GM19324 (cell line): ENCODE measurements around the gene FSTL3.
"Not testable (repeated sequence)": the region's sequence is repeated elsewhere in the genome, so short reads cannot be mapped to it uniquely, and the experiment has no call there.

ENCODE experiments used
- ATAC-seq: cut with Tn5 transposase; IDR thresholded peaks from one replicate; pipeline ENCODE4 v1.9.1; 2021; ENCODE audit warnings: mild to moderate bottlenecking, moderate library complexity; ENCODE audit not compliant: unreplicated experiment, low FRiP score

The FSTL3 gene

DNA sequence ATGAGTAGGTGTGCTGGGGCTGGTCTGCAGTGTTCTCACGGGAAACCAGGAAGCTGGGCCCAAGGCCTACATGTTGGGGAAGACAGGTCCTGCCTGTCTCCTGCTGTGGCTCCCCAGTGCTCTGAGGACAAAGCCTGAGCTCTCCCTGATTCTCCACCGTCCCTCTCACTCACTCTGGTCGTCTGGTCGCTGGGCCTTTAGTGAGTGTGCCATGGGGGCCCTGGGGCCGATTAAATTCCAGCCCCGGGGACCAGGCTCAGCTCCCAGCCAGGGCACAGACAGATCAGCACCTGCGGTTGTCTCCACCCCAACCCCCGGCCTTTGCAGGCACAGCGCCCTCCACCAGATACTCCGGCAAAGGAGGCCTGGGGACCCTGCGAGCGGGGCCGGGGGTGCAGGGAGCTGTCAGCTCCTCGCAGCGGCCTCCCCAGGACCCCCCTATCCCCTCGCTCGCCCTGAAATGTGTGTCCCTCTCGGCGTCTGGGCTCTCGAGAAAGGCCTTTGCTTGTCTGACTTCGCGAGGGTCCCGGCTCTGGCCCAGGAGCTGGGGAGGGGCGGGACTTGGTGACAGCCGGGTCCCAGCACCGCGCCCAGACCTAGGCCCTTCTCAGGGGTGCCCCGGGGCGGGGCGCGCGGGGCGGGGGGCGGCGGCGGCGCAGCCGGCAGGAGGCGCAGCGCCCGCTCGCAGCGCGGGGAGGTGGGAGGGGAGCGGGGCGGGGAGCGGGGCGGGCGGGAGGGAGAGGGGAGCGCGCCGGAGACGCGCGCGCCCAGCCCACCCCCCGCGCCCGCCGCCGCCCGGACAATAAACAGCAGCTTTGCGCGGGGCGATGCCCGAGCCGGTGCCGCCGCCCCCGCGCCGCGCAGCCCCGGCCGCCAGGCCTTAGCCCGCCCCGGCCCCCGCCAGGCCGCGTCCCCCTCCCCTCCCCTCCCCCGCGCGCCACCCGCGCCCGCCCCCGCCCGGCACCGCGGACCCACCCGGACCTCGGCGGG is 32.3 kb downstream of the FSTL3 start, which contains the start of gene PALM:
Gene PALM, plus strand, starts transcription at position 782 of the 990 bp plus-strand sequence. CDS start 212 bp downstream, outside the sequence.
- no peak for ATAC-seq

DNA sequence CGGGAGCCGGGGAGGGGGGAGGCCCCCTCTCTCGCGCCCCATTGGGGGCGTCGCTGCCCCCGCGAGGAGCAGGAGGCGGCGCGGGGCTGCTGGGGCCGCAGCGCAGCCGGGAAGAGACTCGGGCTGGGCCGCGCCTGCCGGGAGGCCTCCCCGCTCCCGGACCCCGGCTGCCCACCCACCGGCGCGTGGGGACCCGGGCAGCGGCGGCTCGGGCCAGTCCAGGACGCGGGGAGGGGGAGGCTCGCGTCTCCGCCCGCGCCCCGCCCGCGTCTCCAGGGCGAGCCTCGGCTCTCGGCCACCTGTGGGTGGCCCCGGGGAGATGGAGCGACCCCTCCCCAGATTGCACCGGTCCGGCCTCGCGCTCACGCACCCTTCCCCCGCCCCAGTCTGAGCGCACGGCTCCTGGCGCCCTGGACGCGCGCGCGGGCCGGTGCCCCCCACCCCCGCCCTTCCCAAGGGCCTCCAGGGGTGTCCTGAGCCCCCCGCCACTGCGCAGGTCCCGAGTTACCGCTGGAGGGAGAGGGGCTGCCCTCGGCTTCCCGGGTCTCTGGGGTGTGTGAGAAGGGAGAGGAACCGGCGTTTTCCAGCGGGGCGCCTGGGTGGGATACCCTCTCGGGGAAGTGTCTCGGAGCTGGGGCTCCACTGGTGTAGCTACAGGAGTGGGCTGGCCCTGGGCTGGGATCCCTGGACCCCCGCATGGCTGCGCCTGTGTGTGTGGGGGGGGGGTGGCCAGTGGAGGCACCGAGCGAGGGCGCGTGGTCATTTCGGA is 33.2 kb downstream of the FSTL3 start:
- no peak for ATAC-seq

DNA sequence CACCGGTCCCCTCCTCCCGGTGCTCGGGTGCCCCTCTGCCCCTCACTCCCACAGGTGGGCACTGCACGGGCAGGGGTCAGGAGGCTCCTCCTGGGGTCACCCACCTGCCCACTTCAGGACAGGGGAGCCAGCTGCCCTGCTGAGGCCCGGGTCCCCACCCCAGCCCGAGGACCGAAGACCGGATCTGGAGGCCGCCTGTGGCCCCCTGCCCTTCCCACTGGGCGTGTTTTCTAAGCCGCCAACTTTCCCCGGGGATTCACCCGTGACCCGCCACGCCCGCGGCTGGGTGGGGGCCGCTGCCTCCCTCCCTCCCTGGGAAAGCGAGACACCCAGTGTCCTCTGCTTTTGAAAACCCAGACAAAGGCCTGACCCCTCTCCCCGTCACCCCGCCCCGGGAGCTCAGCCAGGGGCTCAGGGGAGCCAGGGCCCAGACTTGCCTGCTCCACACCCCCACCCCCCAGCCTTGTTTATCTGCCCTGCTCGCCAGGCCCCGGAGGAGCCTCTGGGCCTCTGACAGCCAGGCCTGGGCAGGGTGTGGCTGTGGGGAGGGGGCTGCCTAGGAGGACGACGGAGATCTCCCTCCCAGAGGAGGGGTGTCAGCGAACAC is 33.9 kb downstream of the FSTL3 start:
- no peak for ATAC-seq

DNA sequence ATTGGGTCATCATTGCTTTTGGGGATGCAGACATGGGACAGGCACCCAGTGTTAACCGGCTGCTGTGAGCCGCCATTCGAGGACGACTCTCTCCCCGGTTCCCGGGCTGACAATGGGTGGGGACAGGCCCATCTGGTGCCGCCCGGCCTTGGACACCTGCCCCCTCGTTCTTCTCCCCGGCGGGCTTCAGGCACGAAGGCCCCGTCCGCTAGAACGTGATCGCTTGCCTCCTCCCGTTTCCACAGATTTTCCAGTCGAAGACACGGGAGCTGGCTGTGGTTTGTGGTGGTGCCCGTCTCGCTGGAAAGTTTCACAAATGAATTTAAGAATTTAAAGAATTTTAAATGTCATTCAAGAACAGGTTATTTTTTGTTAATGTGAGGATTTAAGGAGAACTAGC is 34.6 kb downstream of the FSTL3 start:
- ATAC-seq: no peak

DNA sequence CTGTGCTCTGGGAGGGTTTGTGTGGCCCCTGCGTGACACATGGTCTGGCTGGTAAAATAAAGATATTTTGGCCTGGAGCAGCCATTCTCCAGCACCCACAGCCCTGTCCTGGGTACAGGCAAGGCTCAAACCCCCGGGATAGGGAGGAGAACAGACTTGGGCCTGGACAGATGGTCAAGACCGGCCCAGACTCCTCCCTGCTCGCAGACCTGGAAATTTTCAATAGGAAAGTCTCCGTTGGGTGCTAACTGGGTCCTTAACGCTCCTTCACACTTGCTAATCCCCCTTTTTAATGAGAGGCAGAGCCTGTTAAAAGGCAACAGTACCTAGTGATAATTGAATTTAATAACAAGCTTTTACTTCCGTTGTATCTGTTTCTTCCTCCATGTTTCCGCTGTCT is 35.1 kb downstream of the FSTL3 start:
- no peak for ATAC-seq

DNA sequence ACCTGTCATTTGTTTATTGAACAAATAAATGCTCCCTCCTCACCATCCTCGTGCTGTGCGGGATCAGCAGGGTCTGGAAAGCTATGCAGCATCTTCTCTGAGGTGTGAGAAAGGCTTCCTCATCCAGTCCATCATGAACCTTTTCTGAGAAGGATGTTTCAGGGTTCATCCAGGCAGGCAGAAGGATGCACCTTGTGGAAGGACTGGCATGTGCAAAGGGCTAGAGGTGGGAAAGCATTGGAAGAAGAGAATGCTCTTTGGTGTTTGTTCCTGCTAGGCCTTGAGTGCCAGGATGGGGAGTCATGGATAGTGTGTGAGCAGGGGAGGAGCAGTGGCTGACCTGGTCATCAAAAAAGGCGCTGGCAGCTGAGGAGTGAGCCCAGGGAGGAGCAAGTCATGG is 39.2 kb downstream of the FSTL3 start:
- ATAC-seq: no peak

DNA sequence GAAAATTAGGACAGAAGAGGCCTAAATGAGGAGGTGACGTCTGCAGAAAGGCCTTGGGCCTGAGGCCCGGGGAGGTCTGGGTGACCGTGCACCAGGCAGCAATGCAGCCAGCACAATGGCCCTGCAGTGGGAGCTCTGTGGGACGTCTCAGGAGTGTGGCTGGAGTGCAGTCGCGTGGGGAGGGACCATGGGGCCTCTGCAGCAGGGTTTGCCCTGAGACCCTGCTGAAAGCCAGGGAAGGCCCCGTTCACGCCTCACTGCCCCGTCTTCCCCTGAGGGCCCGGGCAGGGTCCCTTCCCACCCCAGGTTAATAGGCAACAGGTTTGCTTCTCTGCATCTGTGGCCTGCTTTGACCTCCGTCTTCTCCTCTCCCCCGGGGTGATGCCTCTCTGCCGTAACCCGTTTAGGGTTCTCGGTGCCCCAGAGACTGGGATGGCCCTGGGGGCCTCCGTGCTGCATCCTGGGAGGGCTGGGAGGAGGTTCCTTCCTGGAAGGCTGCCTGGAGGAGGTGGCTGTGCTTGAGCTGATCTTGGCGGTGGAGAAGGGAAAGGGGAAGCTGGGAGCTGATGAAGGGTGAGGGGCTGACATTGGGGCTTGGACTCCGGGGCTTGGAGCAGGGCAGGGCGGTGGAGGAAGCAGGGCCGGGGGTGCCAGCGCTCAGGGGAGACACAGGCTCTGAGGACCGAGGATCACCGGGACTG is 42.2 kb downstream of the FSTL3 start:
- no peak for ATAC-seq

DNA sequence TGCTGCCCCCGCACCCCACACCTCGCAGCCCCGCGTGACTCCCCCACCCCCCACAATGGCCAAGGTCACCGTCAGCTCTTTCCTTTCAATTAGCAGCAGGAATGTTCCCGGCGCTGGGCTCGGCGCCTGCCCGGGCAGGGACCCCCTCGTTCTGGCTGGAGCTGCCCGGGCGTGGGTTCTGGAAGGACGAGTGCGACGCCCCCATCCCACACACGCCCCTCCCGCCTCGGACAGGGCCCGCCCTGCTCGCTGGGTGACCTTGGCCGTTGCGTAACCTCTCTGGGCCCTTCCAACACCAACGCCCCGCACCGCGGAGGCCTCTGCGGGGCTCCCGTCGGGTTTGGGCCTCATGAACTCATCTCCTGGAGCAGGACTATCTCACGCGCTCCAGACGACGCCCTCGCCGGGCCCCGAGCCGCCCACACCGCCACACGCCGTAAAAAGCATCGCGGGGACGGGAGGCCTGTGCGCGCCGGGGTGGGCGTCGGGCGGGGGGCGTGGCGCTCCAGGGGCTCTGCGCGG is 42.9 kb downstream of the FSTL3 start:
- ATAC-seq: no peak

DNA sequence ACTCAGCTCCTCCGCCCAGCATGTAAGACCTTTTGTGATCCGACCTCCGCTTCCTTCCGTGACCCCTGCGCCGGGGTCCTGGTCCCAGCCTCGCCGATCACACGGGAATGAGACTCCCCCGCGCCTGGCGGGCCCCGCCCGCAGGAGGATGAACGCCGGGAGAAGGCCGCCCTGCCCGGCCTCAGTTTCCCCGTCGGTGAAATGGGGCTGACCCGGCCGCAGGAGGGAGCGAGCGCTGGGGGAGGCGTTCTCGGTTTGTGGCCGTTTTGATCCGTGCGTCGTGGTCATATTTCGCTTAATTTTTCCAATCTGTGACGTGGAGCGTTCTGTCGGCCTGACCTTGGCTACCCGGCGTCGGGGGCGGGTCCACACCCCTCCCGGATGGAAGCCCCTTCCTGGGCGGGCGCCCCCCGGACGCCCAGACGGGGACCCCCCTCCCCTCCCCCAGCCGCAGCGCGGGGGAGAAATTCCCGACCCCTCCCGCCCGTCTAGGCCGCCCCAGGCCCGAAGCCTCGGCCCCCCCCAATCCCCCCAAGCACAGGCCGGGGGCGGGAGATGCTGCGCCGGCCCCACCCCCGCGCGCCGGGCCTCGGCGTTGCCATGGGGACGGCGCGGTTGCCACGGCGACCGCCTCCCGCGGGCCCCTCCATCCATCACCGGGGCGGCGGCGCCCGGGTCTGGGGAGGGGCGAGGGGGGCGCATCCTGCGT is 43.6 kb downstream of the FSTL3 start:
- no peak for ATAC-seq

DNA sequence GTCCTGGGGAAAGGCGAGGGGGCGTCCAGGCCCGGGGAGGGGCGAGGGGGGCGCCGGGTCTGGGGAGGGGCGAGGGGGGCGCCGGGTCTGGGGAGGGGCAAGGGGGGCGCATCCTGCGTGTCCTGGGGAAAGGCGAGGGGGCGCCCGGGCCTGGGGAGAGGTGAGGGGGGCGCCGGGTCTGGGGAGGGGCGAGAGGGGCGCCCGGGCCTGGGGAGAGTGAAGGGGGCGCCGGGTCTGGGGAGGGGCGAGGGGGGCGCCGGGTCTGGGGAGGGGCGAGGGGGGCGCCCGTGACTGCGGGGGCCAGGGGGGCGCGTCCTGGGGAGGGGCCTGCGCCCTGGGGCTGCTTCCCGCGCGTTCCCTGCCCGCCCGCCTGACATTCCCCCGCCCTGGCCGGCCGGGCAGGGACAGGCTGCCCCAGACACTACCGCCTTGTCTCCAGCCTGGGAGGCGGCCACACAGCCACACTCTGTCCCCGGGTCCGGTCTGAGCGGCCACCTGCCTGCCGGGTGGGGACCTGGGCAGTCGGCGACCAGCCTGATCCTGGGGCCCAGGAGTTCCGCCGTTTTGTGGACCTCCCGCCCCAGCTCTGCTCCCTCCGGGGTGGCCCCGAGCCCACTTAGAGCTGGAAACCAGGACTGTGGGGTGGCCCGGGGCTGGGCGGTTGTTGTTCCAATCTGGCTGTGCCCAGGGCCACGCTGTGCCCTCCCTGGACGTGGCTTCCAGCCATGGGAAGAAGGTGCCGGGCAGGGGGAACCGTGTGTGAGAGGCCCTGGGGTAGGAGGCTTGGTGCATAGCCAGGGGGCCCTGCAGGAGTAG is 44.4 kb downstream of the FSTL3 start:
- no peak for ATAC-seq

DNA sequence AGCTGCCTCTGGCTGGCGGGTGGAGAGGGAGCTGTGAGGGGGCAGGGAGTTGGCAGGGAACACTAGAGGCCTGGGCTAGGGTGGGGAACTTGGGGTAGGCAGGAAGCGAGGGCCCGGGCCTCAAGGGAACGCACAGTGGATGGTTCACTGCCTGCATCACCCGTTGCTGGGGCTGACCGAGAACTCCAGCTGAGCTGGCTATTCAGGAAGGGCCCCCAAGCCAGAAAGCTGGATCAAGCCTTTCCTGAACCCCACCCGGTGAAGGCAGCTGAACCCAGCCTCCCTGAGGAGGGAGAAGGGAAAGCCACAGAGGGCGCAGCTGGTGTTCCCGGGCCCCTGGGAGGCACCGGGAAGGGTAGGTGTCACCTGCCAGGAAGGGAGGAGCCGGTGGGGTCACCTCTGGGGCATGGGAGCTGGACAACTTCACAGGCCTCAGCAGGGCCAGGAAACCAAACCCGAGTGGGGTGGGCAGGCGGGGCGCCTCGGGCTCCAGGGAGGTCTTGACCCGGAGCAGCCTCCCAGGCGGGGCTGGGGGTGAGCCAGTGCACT is 46.4 kb downstream of the FSTL3 start:
- no peak for ATAC-seq

DNA sequence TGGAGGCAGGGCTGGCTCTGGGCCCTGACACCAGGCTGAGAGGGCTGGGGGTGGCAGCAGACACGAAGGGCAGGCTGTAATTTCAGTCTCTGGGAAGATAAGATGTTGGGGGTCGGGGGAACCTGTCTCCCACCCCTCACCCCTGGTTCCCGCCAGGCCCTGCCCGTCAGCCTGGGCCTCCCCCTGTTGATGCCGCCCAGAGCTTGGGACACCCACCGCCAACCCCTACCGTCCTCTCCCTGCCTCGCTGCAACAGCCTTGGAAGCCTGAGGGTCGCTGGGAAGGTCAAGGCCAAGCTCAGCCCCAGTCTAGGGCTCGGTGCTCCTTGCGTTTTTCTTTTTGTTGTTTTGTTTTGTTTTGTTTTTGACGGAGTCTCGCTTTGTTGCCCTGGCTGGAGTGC is 47.1 kb downstream of the FSTL3 start:
- no peak for ATAC-seq

DNA sequence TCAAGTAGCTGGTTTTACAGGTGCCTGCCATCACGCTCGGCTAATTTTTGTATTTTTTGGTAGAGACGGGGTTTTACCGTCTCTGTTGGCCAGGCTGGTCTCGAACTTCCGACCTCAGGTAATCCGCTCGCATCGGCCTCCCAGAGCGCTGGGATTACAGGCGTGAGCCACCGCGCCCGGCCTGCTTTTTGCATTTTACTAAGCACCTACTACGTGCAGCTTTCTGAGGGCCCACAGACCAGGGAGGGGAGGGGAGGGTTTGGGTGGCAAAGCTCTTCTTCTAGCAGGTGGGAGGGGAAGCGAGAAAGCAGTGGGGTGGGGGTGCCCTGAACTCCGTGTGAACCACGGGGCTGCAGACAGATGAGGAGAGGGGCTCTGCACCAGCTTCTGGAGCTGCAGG is 47.5 kb downstream of the FSTL3 start:
- no peak for ATAC-seq

DNA sequence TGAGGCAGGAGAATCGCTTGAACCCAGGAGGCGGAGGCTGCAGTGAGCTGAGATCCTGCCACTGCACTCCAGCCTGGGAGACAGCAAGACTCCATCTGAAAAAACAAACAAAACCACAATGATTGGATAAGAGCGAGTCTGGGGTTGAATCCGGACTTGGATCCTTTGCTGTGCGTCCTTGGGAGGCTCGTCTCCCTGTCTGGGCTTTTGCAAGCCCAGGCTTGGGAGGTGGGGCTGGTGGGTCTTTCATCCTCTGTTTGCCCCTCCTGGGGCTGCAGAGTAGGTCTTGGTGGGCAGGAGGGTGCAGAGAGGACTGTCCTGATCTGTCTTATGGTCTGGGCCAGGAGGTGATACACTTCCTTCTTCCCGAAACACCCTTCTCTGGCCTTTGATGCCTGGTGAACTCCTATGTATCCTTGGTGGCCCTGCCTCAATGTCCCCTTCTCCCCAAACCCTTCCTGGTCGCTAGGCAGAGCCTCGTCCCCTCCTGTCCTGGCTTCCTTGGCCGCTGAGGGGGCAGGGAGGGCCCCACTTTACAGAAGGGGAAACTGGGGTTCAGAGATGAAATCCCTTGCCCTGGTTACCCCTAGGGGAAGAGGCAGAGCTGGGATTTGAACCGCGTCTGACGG is 49.4 kb downstream of the FSTL3 start:
- no peak for ATAC-seq

DNA sequence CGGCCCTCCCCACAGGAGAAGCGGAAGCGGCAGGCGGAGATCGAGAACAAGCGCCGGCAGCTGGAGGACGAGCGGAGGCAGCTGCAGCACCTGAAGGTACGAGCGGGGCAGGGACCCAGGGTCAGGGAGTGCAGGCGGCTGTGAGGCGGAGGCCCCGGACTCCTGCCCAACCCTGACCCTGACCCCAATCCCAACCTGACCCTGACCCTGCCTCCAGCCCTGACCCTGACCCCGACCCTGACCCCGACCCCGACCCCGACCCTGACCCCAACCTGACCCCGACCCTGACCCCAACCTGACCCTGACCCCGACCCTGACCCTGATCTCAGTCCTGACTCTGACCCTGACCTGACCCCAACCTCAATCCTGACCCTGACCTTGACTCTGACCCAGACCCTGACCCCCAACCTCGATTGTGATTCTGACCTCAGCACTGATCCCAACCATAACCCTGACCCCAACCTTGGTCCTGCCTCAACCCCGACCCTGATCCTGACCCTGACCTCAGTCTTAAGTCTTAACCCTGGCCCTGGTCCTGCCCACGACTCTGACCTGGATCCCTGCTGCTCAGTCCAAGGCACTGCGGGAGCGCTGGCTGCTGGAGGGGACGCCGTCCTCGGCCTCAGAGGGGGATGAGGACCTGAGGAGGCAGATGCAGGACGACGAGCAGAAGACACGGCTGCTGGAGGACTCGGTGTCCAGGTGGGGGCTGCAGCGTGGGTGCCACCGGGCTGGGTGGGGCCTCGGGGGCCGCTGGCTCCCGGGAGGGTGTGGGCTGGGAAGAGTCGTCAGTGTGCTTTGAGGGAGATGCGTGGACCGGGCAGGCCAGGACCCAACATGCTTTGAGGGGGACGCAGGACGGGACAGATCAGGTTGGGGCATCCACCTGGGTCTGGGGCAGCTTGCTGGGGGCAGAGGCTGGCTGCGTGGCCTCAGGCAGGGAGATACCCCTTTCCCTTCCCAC is 51.1 kb downstream of the FSTL3 start:
- no peak for ATAC-seq

DNA sequence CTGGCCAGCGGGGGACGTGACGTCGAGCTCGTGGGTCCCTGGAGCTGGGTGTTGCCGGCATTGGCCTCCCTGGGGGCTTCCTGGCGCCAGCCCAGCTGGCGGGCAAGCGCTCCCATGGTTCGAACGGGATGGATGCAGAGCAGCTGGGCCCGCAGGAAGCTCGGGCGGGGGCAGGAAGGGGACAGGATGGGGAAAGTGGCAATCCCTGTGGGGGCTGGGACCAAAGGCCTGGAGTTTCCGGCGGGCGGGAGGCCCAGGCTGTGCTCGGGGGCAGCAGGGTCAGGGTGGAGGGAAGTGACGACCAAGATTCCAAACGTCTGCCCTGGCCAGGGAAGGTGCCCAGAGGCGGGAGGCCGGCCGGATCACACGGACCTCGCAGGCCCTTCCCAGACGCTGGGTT is 51.8 kb downstream of the FSTL3 start:
- no peak for ATAC-seq

DNA sequence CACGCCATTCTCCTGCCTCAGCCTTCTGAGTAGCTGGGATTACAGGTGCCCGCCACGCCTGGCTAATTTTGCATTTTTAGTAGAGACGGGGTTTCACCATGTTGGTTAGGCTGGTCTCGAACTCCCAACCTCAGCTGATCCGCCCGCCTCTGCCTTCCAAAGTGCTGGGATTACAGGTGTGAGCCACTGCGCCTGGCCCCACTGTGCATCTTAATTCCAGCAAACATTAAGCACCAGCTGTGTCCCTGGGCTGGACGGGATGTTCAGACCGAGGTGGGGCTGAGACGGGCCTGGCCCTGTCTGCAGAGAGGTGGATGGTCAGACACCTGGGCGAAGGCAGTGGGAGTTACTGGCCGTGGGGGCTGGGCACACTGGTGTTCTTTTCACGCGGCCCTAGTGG is 53.4 kb downstream of the FSTL3 start:
- ATAC-seq: not testable (repeated sequence)
